ENCODE data around the gene IRF8.
A peak's percentile ranks its signal among the peaks of the same experiment; 100 is the strongest.

The IRF8 gene

GRCh38 chr16:85913141-85913601 lies 14.2 kb downstream of the IRF8 start:
- no peak for DNase-seq

GRCh38 chr16:85913688-85914422 lies 14.9 kb downstream of the IRF8 start:
- no peak for DNase-seq

GRCh38 chr16:85914423-85914794 lies 15.4 kb downstream of the IRF8 start:
- DNase-seq, result no peak

GRCh38 chr16:85915125-85915845 lies 16.3 kb downstream of the IRF8 start:
- no peak for DNase-seq

- no peak for DNase-seq
Measured at GRCh38 chr16:85916141-85916890, 17.4 kb downstream of the IRF8 start.

GRCh38 chr16:85917012-85917411 lies 18.1 kb downstream of the IRF8 start:
- DNase-seq, result no peak

GRCh38 chr16:85917959-85918358 lies 19.0 kb downstream of the IRF8 start:
- no peak for DNase-seq

GRCh38 chr16:85918436-85918835 lies 19.5 kb downstream of the IRF8 start:
- no peak for DNase-seq

- no peak for DNase-seq
Measured at GRCh38 chr16:85919271-85920267, 20.6 kb downstream of the IRF8 start.

GRCh38 chr16:85921026-85921425 lies 22.1 kb downstream of the IRF8 start:
- DNase-seq, result no peak

- DNase-seq, result no peak
Measured at GRCh38 chr16:85923153-85924021, 24.4 kb downstream of the IRF8 start.

- DNase-seq, result peak in 23 of 56 donors; percentile 4 to 71 (median 30)
Measured at GRCh38 chr16:85924675-85925074, 25.7 kb downstream of the IRF8 start.

- no peak for DNase-seq
Measured at GRCh38 chr16:85926370-85926769, 27.4 kb downstream of the IRF8 start.

- no peak for DNase-seq
Measured at GRCh38 chr16:85927371-85927770, 28.4 kb downstream of the IRF8 start.

- DNase-seq, result no peak
Measured at GRCh38 chr16:85927959-85928358, 29.0 kb downstream of the IRF8 start.

GRCh38 chr16:85928401-85928820 lies 29.4 kb downstream of the IRF8 start:
- peak in 1 of 56 donors; percentile 32 for DNase-seq

- DNase-seq, result peak in 1 of 56 donors; percentile 14
Measured at GRCh38 chr16:85929259-85929721, 30.3 kb downstream of the IRF8 start.

- no peak for DNase-seq
Measured at GRCh38 chr16:85930301-85930700, 31.3 kb downstream of the IRF8 start.

GRCh38 chr16:85931596-85932402 lies 32.8 kb downstream of the IRF8 start:
- no peak for DNase-seq
